Measurements from ENCODE around the gene PIH1D1.
A peak's percentile ranks its signal among the peaks of the same experiment; 100 is the strongest.

The PIH1D1 gene

DNA sequence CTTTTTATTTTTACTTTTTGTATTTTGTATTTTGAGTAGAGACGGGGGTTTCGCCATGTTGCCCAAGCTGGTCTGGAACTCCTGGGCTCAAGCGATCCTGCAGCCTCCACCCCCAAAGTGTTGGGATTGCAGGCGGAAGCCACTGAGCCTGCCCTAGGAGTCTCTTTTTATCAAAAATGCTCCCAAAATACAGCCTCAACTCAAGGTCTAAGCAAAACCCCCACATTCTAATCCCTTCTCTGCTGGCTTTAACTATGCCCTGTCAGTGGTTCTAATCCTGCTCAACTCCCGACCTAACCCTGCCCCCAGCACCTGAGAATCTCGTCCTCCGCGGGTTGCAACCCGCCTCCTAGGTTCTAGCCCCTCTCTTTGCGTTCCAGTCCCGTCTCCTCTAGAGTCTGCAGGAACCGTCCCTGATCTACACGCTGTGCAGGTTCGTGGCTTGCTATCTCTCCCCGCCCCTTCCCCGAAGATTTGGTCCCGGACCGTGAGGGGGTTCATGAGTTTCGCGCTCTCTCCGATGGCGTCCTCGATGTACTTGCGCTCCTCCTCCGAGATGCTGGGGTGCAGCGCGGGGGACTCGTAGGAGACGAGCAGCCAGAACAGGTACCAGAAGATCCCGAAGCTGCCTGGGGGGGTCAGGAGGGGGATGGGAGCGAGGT is 18.2 kb downstream of the PIH1D1 start:
- no peak overlapping the region for H3K18ac ChIP-seq (ENCODE audit: low read depth in 1 of 2, low read length in 2 of 2)
- no peaks in the 10 kb centered on the region for H3K36me3 ChIP-seq (ENCODE audit: control insufficient read depth in 1 of 2, insufficient read depth in 2 of 2, low read depth in 1 of 2, low read length in 2 of 2)

DNA sequence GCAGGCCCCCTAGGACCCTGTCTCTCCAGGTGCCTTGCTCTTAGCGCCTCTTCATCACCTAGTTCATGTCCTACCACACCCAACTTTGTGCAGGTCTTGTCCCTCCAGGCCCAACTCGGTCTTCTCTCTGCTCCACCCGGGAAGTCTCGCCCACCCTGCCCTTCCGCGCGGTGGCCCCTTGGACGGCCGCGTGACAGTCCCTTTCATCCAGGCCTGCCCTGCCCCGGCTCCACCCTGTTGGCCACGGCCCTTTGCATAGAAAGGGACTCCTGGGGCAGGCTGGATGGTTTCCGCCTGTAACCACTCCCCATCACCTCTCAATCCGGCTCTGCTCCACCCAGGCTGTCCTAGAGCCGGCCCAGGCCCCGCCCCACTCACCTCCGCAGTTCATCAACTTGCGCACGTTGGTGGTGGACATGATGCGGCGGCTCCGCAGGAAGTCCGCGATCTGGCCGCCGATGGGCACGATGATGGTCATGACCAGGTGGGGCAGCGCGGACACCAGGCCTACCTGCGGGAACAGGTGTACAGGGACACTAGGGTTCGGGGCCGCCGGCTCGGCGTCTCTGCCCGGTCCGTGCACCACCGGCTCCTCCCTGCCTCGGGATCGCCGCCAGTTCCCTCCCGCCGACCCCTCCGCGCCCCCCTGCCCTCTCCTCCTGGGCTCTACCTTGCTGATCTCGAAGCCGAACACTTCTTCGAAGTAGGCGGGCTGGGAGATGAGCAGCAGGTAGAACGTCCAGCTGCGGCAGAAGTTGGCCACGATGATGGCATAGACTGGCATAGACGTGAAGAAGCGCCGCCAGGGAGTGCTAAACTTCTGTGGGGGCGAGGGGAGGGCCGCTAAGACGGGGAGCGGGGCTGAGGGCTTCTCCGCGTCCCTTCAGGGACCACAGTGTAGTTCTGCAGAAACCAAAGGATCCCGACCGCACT is 19.2 kb downstream of the PIH1D1 start:
- no peak overlapping the region for H3K27ac ChIP-seq (ENCODE audit: low read length, poor library complexity, severe bottlenecking)
- no peak overlapping the region for H3K14ac ChIP-seq (ENCODE audit: low read length in 2 of 2)
- H3K4me1 ChIP-seq (ENCODE audit: control insufficient read depth, insufficient read depth, low read depth, low read length), result peaks cover 13% of the 10 kb centered on the region
- H2BK15ac ChIP-seq (ENCODE audit: low read depth, poor library complexity, severe bottlenecking), result peak overlapping the region; percentile 74
- WGBS, result 42% methylated on average over 63 of the region's 63 CpGs
- H3K36me3 ChIP-seq (ENCODE audit: control insufficient read depth in 1 of 2, insufficient read depth in 2 of 2, low read depth in 1 of 2, low read length in 2 of 2), result no peaks in the 10 kb centered on the region
- H4K91ac ChIP-seq (ENCODE audit: low read length), result no peak overlapping the region
- H3K79me1 ChIP-seq (replicated peaks; ENCODE audit: low read length, poor library complexity, severe bottlenecking), result no peaks in the 10 kb centered on the region
- H4K8ac ChIP-seq (ENCODE audit: low read length), result no peak overlapping the region
- no peaks in the 10 kb centered on the region for H3K9me3 ChIP-seq (ENCODE audit: control insufficient read depth, low read length)
- no peak overlapping the region for H2BK120ac ChIP-seq (ENCODE audit: low read depth, low read length)
- DNase-seq, result no peak
- H3K9ac ChIP-seq (ENCODE audit: low read length), result no peak overlapping the region
- no peak overlapping the region for H2BK5ac ChIP-seq (ENCODE audit: low read depth, low read length, poor library complexity, severe bottlenecking)
- no peak overlapping the region for H3K4ac ChIP-seq (ENCODE audit: low read depth in 1 of 2, low read length in 2 of 2)
- no peak overlapping the region for H2BK12ac ChIP-seq (ENCODE audit: low read length in 2 of 2)
- H3K18ac ChIP-seq (ENCODE audit: low read depth in 1 of 2, low read length in 2 of 2), result no peak overlapping the region
- no peak overlapping the region for H2AK5ac ChIP-seq (ENCODE audit: low read length, severe bottlenecking)
- H3K23ac ChIP-seq (ENCODE audit: low read length in 2 of 2), result no peak overlapping the region
- H2AFZ ChIP-seq (ENCODE audit: low read depth, low read length), result no peak overlapping the region
- H3K27me3 ChIP-seq (ENCODE audit: control insufficient read depth in 1 of 2, insufficient read depth in 1 of 2, low read length in 2 of 2), result peaks cover 57 to 77% of the 10 kb centered on the region in 2 experiments
- H3K4me2 ChIP-seq (ENCODE audit: low read length, poor library complexity, severe bottlenecking), result no peak overlapping the region
- H3K4me3 ChIP-seq (ENCODE audit: insufficient read depth in 1 of 2, low read depth in 1 of 2, low read length in 2 of 2), result no peak overlapping the region

More for the DNA sequence above, 18.2 kb downstream of the PIH1D1 start:
- H4K91ac ChIP-seq (ENCODE audit: low read length), result no peak overlapping the region
- H3K4me3 ChIP-seq (ENCODE audit: insufficient read depth in 1 of 2, low read depth in 1 of 2, low read length in 2 of 2), result no peak overlapping the region
- no peak overlapping the region for H2BK120ac ChIP-seq (ENCODE audit: low read depth, low read length)
- H3K27me3 ChIP-seq (ENCODE audit: control insufficient read depth in 1 of 2, insufficient read depth in 1 of 2, low read length in 2 of 2), result peaks cover 59 to 77% of the 10 kb centered on the region in 2 experiments
- no peak overlapping the region for H3K4ac ChIP-seq (ENCODE audit: low read depth in 1 of 2, low read length in 2 of 2)
- no peak overlapping the region for H3K4me2 ChIP-seq (ENCODE audit: low read length, poor library complexity, severe bottlenecking)
- H2BK5ac ChIP-seq (ENCODE audit: low read depth, low read length, poor library complexity, severe bottlenecking), result no peak overlapping the region
- H3K9me3 ChIP-seq (ENCODE audit: control insufficient read depth, low read length), result no peaks in the 10 kb centered on the region
- H3K14ac ChIP-seq (ENCODE audit: low read length in 2 of 2), result no peak overlapping the region
- 78% methylated on average over 31 of the region's 31 CpGs for WGBS
- H2AK5ac ChIP-seq (ENCODE audit: low read length, severe bottlenecking), result no peak overlapping the region
- H3K27ac ChIP-seq (ENCODE audit: low read length, poor library complexity, severe bottlenecking), result no peak overlapping the region
- no peak overlapping the region for H2BK12ac ChIP-seq (ENCODE audit: low read length in 2 of 2)
- no peaks in the 10 kb centered on the region for H3K79me1 ChIP-seq (replicated peaks; ENCODE audit: low read length, poor library complexity, severe bottlenecking)
- no peak overlapping the region for H2AFZ ChIP-seq (ENCODE audit: low read depth, low read length)
- peaks cover 6% of the 10 kb centered on the region for H3K4me1 ChIP-seq (ENCODE audit: control insufficient read depth, insufficient read depth, low read depth, low read length)
- H3K9ac ChIP-seq (ENCODE audit: low read length), result no peak overlapping the region
- no peak overlapping the region for H3K23ac ChIP-seq (ENCODE audit: low read length in 2 of 2)
- no peak for DNase-seq
- no peak overlapping the region for H2BK15ac ChIP-seq (ENCODE audit: low read depth, poor library complexity, severe bottlenecking)
- H4K8ac ChIP-seq (ENCODE audit: low read length), result no peak overlapping the region

DNA sequence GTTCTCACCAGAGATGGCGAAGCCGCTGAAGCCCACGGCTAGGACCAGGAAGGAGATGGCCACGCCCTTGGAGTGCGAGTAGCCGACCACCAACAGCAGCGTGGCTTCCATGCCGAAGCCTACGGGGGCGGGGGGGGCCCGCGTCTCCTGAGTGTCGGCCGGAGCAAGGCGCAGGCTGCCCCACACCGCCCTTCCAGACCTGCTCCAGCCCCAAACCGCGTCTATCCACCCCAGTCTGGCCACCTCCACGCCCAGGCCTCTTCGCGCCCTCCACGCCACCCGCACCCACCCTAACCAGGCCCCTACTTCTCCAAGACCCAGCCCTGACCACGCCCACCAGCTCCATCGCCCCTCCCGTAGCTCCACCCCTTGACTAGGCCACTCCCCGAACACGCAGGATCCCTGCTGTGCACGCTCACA is 20.3 kb downstream of the PIH1D1 start:
- H3K27ac ChIP-seq (ENCODE audit: low read length, poor library complexity, severe bottlenecking), result no peak overlapping the region
- no peaks in the 10 kb centered on the region for H3K79me1 ChIP-seq (replicated peaks; ENCODE audit: low read length, poor library complexity, severe bottlenecking)
- no peak overlapping the region for H4K8ac ChIP-seq (ENCODE audit: low read length)
- H2AK5ac ChIP-seq (ENCODE audit: low read length, severe bottlenecking), result no peak overlapping the region
- no peak overlapping the region for H2BK15ac ChIP-seq (ENCODE audit: low read depth, poor library complexity, severe bottlenecking)
- H2BK120ac ChIP-seq (ENCODE audit: low read depth, low read length), result no peak overlapping the region
- 81% methylated on average over 25 of the region's 29 CpGs for WGBS
- no peak overlapping the region for H2BK5ac ChIP-seq (ENCODE audit: low read depth, low read length, poor library complexity, severe bottlenecking)
- H3K14ac ChIP-seq (ENCODE audit: low read length in 2 of 2), result no peak overlapping the region
- no peak overlapping the region for H4K91ac ChIP-seq (ENCODE audit: low read length)
- no peak overlapping the region for H2AFZ ChIP-seq (ENCODE audit: low read depth, low read length)
- H3K9ac ChIP-seq (ENCODE audit: low read length), result no peak overlapping the region
- no peak overlapping the region for H3K4ac ChIP-seq (ENCODE audit: low read depth in 1 of 2, low read length in 2 of 2)
- peaks cover 11% of the 10 kb centered on the region for H3K4me1 ChIP-seq (ENCODE audit: control insufficient read depth, insufficient read depth, low read depth, low read length)
- no peak overlapping the region for H3K4me3 ChIP-seq (ENCODE audit: insufficient read depth in 1 of 2, low read depth in 1 of 2, low read length in 2 of 2)
- no peak overlapping the region for H3K4me2 ChIP-seq (ENCODE audit: low read length, poor library complexity, severe bottlenecking)
- no peak overlapping the region for H2BK12ac ChIP-seq (ENCODE audit: low read length in 2 of 2)
- no peaks in the 10 kb centered on the region for H3K9me3 ChIP-seq (ENCODE audit: control insufficient read depth, low read length)
- peaks cover 62 to 77% of the 10 kb centered on the region in 2 experiments for H3K27me3 ChIP-seq (ENCODE audit: control insufficient read depth in 1 of 2, insufficient read depth in 1 of 2, low read length in 2 of 2)
- no peak for DNase-seq
- H3K36me3 ChIP-seq (ENCODE audit: control insufficient read depth in 1 of 2, insufficient read depth in 2 of 2, low read depth in 1 of 2, low read length in 2 of 2), result no peaks in the 10 kb centered on the region
- no peak overlapping the region for H3K23ac ChIP-seq (ENCODE audit: low read length in 2 of 2)
- no peak overlapping the region for H3K18ac ChIP-seq (ENCODE audit: low read depth in 1 of 2, low read length in 2 of 2)

DNA sequence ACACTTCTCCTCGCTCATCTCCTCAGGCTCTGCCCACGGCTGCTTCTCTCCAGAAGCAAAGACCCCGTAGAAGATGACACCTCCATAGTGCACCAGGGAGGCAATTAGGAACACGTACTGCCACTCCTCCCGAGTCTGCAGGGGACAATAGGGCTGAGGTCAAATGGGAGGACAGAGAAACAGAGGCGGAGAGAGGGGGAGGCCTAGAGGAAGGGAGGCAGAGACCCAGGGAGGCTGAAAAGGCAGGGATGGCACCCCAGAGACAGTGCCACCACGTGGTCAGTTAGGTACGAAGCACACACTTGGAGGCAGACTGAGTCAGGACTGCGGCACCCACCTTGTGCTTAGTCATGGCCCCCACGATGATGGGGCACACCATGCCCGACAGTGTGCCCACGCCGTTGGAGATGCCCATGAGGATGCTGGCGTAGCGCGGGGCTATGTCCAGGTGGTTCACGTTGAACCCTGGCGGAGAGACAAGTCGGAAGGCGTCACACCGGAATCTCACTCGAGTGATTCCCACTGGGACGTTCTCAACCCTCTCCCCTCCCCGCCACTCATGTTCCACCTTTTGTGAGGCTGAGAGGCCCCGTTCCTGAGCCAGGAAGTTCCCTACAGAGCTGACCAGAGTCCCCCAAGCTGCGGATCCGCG is 20.8 kb downstream of the PIH1D1 start:
- Histone ChIP-seq H3K27ac (ENCODE audit: low read length, poor library complexity, severe bottlenecking) (no peak overlapping the region), H2BK12ac (ENCODE audit: low read length in 2 of 2) (no peak overlapping the region), H3K18ac (ENCODE audit: low read depth in 1 of 2, low read length in 2 of 2) (no peak overlapping the region), H3K27me3 (ENCODE audit: control insufficient read depth in 1 of 2, insufficient read depth in 1 of 2, low read length in 2 of 2) (peaks cover 64 to 77% of the 10 kb centered on the region in 2 experiments), H2BK5ac (ENCODE audit: low read depth, low read length, poor library complexity, severe bottlenecking) (no peak overlapping the region), H3K79me1 (replicated peaks; ENCODE audit: low read length, poor library complexity, severe bottlenecking) (no peaks in the 10 kb centered on the region), H2AK5ac (ENCODE audit: low read length, severe bottlenecking) (no peak overlapping the region), H2BK120ac (ENCODE audit: low read depth, low read length) (no peak overlapping the region), H3K36me3 (ENCODE audit: control insufficient read depth in 1 of 2, insufficient read depth in 2 of 2, low read depth in 1 of 2, low read length in 2 of 2) (no peaks in the 10 kb centered on the region), H3K14ac (ENCODE audit: low read length in 2 of 2) (no peak overlapping the region), H3K4ac (ENCODE audit: low read depth in 1 of 2, low read length in 2 of 2) (no peak overlapping the region), H2AFZ (ENCODE audit: low read depth, low read length) (no peak overlapping the region), H3K4me3 (ENCODE audit: insufficient read depth in 1 of 2, low read depth in 1 of 2, low read length in 2 of 2) (no peak overlapping the region), H3K4me2 (ENCODE audit: low read length, poor library complexity, severe bottlenecking) (no peak overlapping the region), H2BK15ac (ENCODE audit: low read depth, poor library complexity, severe bottlenecking) (no peak overlapping the region), H4K91ac (ENCODE audit: low read length) (no peak overlapping the region), H3K9ac (ENCODE audit: low read length) (no peak overlapping the region), H3K23ac (ENCODE audit: low read length in 2 of 2) (no peak overlapping the region), H4K8ac (ENCODE audit: low read length) (no peak overlapping the region), H3K4me1 (ENCODE audit: control insufficient read depth, insufficient read depth, low read depth, low read length) (peaks cover 10% of the 10 kb centered on the region), H3K9me3 (ENCODE audit: control insufficient read depth, low read length) (no peaks in the 10 kb centered on the region)
- DNase-seq, result no peak
- WGBS, result 84% methylated on average over 26 of the region's 28 CpGs
